ENCODE data around the gene CELF4.

The CELF4 gene

DNA sequence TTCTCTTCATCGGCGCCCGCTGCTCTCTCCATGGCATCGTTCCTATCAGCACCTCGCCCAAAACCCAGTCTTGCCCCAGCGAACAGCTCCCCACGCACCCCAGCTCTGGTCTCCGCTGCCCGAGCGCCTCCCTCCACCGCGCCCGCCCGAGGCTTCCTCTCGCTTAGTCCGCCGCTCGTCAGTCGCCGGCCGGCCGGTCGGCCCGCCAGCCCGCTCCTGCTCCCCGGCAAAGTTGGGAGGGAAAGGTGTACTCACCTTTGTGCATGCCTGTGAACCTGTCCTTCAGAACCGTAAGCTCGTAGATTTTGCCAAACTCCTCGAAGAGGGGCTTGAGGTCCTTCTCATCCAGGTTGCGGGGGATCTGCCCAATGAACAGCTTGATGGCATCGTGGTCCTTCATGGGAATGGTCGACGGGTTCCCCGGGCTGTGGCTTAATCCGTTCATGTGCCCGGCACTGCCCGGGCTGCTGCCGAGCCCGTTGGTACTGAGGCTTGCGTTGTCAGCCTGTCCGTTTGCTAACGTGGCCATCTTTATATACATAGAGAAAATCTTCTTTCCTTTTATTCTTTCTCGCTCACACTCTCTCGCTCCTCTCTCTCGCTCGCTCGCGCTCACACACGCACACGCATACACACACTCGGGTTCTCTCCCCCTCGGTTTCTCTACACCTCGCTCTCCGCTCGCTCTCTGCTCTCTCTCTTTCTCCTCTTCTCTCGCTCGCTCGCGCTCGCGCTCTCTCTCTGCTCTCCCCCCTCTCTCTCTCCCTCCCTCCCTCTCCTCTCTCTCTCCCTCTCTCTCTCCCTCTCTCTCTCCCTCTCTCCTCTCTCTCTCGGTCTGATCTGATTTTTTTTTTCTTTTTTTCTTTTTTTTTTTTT lies at the start of gene CELF4:
CELF4 (minus strand) TSS at position 698 of the 876 bp plus-strand sequence.
- no peak for DNase-seq

DNA sequence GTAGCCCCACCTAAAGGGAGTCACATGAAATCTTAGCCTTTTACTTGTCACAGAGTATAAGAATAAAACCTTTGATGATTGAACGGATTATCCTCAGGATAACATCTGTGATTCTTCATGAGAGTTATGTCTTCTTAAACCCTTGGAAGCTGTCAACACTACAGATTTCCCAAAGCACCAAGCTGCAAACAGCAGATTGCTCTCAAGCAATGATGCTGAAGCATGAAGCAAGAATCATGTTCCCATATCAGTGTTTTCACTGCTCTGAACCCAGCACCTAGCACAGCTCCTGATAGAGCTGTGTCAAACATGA lies 47.6 kb upstream of the CELF4 start:
- DNase-seq, result no peak

DNA sequence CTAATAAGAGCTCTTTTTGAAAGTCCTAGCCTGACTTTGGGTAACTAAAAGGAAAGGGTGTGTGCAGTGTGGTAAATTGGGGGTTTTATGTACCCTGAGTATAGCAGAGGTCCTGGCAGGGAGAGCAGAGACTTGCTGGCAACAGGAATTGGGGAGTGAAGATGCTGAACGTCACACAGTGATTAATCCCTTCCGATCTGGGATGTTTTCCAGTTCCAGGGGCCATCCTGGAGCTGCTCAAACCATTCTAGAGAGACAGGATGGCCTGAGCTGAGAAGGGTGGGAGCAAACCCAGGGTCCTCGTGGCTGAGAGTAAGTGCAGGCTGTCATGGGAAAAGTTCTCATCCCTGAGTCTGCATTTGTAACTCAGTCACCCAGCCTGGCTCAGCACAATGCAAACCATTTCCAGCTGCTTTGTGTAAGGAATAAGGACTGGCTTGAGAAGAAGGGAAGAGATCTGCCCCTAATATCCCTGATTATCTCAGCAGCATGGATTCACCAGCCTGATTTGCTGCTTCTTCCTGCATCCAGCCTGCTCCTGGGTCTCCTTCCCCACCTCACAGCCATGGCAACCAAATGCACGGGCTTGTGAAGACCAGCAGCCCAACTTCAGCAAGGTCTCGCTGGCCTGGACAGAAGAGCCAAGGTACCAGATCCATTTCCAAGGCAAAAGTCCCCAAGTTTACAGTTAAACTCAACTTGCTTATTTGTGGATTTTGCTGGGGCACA lies 47.1 kb upstream of the CELF4 start:
- DNase-seq, result no peak

DNA sequence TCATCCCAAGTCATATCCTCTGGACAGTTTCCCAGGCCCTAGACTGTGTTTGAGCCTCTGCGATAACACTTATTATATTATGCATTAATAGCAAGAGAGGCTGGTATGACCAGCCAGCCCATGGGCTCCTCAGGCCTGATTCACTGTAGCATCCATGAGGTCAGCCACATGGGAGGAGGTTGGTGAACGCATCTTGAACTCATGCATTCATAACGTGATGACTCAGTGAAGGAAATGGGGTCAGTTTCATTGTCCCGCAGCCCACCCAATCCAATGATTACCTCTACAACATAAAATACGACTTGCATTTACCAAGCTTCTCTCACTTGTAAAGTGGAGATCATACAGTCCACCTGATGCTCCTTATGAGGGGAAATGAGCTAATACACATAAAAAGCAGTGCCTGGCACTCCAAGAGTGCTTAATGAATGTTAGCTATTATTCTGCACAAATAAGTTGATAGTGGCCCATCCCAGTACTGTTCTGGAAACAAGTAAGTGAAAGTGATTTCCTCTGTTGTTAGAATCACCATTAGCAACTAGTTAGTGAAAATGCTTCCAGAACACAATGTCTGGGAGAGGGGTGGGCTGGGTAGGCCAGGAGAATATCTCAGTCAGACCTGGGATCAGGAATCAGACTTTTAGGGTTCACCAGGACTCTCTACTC lies 46.1 kb upstream of the CELF4 start:
- DNase-seq, result no peak

DNA sequence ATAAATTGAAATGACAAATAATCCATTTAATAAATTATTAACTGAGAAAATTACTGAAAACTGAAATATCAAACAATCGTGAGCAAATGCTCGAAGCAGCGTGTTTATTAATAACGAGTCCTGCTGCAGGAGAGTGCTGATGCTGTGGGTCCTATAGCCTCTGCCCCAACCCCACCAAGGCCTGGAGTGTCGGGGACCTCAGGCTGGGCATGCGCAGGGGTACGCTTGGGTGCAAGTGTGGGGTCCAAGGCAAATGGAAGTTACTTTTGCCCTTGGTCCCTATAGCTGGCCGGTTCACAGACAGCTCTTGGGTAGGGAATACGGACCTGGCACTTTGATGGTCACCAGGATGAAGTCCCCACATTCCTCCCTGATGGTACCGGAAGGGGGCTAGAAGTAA lies 43.3 kb upstream of the CELF4 start:
- no peak for DNase-seq

DNA sequence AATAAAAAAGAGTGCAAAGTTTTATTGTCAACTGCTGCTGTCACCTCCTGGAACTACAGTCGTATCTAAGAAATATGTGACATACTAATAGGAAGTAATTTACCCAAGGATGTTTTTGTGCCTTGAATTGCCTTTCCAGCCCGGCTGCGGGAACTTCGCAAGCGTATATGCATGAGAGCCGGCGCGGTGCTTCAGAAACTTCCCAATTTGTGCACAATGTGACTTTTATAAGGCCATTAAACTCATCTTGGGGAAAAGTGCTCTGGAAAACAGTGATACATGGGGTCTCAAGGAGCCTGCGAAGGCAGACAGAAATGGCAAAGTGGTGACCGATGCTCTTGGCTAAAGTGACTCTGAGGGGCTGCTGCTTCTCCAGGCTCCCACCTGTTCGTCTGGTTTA lies 41.7 kb upstream of the CELF4 start:
- DNase-seq, result no peak

DNA sequence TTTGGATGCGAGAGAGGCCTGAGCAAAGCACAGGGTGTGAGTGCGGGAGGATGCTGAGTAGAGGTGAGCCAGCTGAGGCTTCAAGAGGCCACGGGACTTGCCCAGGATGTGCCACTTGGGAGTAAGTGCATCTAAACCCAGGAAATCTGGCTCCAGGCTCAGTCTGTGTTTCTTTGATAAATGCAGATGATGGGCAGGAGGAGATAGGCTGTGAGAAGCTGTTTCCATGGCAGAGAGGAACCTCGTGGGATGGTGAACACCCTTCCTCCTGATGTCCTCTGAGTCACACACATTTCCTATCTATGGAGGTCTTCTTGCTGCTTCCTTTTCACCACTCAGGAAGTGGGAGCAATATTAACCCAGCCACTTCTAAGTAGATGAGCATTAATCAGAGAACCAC lies 38.4 kb upstream of the CELF4 start:
- no peak for DNase-seq

DNA sequence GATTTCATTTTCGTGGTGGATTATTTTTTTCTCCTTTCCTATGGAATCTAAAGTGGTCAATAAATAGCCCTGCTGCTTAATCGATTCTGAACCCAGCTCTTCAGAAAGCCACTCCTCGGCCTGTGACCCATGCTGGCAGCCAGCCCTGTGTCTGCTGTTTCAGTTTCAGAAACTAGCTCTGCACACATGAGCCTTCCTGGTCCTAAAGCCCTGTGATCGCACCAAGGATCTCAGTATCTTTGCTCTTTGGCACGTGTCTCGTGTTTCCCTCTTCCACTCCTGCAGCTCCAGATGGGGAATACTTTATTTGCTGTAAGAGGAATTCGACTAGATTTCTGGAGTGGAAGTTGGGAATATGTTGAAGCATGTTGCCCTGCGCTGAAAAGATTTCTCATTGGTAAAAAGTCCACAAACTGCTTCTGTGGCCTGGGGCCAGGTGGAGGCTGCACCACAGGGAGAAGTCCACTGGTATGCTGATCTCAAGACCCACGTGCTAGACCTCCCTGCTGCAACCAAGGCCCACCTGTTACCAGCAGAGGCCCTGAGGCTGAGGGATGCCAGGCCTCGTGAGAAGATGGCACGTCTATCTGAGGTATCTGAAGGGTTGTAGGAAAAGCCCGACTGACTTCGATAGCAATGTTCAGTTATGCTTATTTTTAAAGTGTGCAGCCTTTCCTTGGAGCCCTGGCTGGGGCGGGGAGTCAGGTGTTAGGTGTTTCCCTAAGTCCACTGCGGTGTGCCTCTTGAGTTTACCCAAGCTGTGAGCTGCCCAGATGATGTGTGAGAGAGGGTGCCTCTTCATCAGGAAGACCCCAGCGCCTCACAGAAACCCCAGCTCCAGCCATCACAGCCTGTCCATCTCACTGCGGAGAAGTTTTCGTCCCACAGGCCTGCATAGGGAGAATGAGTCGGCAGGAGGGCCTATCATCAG lies 33.6 kb upstream of the CELF4 start:
- DNase-seq, result no peak

DNA sequence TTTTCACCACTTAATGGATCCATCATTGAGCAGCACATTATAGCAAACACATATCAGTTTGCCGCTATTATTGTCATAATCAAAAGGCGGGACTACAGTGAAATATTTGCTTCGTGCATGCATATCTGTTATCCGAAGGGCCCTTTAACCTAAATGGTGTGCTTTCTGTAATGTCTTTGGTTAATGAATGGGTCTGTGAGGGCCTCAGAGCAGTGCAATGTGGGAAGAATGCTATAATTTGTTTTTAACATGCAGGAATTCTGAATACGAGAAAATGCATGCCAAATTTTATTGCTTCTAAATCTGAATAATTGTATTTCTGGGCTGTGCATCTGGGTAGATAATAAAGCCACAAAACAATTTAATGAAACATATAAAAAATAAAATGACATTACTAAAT lies 32.8 kb upstream of the CELF4 start:
- DNase-seq, result no peak

DNA sequence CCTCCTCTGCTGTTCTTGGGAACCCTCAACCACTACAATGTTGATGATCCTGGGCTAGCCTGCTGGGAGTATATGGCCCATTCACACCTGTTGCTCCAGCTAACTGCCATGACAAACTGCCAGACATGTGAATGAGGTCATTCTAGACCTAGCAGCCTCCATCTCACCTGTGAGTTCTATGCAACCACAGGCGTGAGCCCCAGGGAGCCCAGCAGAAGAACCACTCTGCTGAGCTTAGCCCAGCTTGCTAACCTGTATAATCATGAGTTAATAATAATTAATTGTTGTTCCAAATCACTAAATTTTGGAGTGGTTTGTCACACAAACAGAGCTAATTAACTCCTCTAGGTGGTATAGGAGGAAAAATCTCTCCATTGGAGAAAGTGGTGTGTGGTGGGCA lies 24.7 kb upstream of the CELF4 start:
- DNase-seq, result no peak

DNA sequence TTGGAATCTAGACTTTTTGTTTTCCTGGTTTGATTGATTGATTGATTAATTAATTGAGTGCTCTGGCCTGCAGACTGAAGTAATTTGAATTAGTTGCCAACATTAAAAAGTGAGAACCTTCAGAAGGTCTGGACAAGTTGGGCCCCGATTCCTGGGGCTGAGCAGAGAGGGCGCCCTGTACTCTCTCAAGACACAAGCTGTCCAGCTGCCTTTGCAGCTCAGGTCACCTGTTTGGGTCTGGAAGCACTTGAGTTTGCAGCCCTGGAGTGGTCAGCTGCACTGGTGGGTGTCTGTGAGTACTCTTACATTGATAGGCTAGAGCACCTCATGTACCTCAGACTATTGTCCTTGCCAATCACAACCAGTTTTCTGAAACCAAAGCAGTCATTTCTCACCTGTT lies 22.7 kb upstream of the CELF4 start:
- DNase-seq, result no peak

DNA sequence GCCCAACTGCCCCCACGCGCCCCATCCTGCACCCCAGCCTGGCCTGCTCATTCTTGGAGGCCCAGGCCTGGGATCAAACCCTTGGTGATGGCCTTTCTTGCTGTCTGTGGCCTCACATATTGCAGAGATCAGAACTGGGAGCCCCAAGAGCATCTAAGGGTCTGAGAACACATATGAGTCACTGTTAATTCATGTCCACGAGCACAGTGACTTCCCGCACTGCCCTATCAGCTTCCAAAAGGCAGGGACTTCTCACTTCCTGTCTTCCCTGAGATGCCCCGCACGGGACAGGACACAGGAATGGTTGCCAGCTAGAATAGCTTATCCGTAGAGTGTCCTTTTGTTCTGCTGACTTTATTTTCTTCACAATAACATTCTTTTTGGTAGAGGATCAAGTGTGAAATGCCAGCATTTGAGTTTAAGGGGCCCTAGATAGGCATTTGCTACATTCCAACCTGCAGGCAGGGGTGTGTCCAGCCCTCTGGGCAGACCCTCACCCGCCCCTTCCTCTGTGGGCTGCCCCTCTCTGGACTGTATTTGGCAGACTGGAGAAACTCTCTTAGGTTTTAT lies 21.1 kb upstream of the CELF4 start:
- DNase-seq, result no peak

DNA sequence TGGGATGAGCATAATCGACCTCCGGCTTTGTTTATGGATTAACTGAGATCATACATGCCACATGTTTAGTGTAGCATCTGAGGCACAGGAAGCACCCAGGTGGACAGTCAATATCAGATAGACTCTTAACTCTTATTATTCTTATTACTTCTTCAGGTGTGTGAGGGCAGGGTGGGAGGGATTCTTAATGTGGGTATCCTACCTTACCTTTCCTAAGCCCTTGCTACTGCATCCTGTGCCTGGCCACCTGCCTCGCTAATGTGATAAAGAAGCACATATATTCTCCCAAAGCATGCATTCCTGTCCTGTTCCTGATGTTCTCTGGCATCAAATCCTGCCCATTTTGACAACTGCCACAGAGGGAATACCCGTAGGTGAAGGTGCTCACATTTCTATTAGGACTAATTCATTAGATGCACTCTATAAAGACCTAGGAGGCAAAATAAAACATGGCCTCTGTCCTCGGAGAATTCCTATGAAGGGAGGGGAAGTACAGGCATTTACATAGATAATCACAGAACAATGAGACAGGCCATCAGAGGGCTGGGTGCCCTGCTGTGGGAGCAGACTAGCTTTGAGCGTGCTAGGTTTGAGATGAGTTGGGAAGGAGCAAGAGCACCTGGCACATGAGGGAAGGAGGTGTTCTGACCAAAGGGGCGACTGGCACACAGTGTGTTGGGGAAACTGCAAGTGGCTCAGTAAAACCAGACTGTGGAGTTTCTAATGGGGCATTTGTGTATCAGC lies 19.5 kb upstream of the CELF4 start:
- DNase-seq, result no peak

DNA sequence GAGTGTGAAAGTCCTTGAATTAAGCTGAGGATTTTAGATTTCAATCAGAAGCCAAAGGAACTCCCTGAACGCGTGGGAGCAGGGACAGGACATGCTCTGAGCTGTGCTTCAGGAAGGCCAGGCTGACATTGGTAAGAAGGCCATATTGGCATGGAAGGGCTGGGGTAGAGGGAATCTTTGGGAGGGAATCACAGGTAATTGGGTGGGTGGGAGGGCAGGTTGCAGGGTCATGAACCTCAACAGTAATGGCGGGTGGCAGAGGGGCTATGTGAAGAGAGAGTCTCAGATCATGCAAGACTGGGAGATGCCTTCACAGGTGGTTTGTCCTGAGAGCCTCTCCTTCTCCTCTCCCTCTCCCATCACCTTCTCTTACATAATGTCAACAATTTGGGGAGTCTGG lies 18.6 kb upstream of the CELF4 start:
- DNase-seq, result no peak

DNA sequence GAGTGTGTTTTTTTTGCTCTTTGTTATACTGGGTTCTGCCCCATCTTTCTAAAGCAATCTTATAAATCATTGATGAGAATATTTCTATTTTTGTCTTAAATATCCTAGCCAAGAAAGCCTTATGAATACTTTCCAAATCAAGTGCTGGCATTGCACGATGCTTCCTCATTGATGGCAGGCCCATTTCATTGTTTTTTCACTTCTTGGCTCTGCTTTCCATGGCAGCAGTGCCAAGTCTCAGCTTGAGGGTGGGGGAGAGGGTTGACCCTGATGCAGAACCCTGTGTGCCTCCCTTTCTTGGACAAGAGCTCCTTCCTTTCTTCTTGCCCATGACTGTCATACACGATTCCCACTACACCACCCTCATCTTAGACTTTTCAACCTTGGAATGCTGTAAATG lies 16.7 kb upstream of the CELF4 start:
- no peak for DNase-seq

DNA sequence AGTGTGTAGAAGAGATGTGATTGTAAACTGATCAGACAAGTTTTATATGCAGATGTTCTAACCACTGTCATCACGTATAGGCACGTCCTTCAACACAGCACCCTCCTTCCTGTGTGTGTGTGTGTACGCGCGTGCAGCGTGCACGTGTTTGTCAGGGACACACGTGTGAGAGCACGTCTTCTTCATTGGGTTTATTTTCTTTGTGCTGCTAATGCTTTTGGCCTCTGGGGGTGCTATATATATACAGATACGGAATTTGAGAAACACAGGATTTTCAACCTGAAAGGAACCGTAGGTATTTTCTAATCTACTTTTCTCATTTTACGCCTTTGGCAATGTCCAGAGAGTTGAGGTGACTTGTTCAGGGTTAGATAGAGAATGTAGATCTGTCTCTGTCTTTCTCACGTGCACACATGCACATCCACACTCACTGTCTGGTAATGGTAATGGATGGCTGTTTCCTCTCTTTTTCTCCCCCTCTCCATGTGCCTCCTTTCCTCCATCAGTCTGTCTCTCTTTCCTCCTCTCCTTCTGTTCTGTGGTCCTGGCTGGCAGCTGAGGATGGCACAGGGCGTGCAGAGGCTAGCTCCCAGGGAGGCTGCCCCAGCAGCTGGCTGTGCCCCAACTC lies 13.4 kb upstream of the CELF4 start:
- no peak for DNase-seq

DNA sequence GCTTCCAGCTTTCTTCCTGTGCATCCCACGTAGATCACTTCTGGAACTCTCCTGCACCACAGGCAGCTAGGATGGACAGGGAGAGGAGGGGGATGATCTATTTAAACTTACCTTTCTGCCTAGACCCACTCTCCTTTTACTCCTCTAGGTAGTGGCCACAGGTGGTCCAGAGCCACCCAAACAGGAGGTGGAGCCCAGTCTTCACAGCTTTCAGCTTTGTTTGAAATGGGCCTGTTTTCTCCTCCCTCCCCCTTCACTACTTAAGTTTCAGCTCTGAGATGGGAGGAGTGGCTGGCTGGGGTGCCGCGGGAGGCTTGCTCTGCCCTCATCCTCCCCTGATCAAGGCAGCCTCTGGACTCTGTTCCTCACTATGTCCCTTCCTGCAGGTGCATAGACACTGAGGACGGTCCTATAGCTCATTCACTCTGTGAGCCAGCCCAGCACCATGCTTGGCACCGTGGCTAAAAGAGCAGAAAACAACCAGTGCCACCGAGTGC lies 12.6 kb upstream of the CELF4 start:
- DNase-seq, result no peak

DNA sequence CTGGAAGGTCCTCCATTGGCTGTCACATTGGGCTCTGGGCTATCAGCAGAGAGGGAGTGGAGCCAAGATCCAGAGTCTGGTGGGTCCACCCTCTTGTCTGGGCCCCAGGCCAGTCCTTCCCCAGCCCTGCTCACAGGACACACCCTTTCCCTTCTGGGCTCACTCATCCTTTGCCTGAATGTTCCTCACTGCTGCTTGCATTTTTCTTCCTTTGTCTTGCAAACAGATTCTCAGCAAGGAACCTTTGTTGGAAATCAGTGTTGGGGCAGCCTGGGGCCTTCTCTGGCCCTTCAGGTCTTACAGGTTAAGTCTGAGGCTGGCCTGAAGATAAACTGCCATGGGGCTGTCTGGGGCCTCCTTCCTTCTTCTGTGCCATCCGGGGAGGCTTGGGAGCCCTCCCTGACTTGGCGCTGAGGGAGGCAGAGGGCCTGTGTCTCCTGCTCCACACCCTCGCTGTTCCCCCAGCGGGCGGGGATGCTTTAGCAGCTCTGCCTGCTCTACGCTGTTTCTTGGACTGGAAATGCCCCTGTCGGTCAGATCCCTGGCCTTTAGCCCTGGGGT lies 11.5 kb upstream of the CELF4 start:
- no peak for DNase-seq

DNA sequence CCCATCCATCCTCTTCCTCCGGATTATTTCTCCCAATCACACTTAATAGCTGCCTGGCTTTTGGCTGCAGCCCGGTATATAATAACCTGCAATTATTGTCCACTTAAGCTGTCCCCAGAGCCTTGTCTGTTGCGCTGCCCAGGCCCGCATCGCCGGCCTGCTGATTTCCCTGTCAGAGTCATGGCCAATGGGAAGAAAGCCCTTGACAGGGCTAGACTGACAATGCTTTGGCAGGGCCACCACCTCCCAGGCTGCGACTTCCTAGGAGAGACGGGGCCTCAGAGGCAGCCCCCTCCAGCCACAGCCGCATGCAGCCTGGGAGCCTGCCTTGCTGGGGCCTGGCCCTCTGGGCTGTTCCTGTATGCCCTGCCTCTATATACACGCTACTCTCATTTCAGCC lies 10.0 kb upstream of the CELF4 start:
- no peak for DNase-seq

DNA sequence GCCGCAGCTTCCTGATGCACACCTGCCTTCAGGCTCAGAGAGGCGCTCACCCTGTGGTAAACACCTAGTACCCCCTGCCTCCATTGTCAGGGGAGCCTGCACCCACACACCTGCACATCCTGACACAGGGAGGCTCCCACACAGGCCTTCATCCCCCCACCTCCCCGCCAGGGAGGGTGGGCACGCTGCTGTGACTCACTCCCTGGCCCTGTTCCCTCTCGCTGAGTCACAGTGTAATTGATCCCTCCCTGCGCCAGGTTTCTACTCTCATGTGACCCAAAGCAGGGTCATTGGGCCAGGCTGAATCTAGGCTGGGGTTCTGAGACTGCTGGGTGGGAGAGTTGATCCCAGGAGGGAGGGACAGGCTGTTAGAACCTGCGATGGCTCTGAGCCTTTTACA lies 8.5 kb upstream of the CELF4 start:
- no peak for DNase-seq

DNA sequence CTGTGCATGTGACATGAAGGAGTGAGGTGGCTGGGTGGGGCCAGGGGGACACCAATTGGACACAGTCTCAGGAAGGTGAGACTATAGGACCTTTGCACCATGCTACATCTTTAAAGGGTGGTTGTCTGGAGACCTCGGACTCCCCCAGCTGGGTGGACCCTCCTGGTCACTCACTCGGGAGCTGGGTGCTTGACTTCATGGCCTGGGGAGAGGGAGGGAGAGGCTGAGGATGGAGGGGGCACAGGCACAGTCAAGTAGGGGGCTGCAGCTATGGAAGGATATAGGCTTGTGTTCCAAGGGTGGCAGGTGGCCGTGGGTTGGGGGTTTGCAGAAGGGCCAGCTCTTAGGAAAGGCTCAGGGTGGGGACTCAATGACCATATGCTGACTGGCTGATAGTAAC lies 7.1 kb upstream of the CELF4 start:
- DNase-seq, result no peak
